ENCODE measurements around the gene C16orf78.

The C16orf78 gene

GRCh38 chr16:49378238-49378637 is 4.6 kb downstream of the C16orf78 start:
- no peak for TF ChIP-seq CTCF (IDR thresholded peaks at IDR 0.05; ENCODE audit: low read depth, low read length)
- DNase-seq (ENCODE audit: low read depth, low spot score), result no peak
- in situ Hi-C loops (cut with HindIII; ENCODE audit: low sequenced_read_pairs), result no loop called here
- H3K4me3 ChIP-seq (ENCODE audit: low read depth, low read length), result no peak overlapping the region

- in situ Hi-C loops (cut with HindIII; ENCODE audit: low sequenced_read_pairs), result no loop called here
- no peak for DNase-seq (ENCODE audit: low read depth, low spot score)
- TF ChIP-seq CTCF (IDR thresholded peaks at IDR 0.05; ENCODE audit: low read depth, low read length), result no peak
- no peak overlapping the region for H3K4me3 ChIP-seq (ENCODE audit: low read depth, low read length)
Observed at GRCh38 chr16:49378816-49379215, 5.2 kb downstream of the C16orf78 start.

- H3K4me3 ChIP-seq (ENCODE audit: low read depth, low read length), result no peak overlapping the region
- no peak for DNase-seq (ENCODE audit: low read depth, low spot score)
- in situ Hi-C loops (cut with HindIII; ENCODE audit: low sequenced_read_pairs), result no loop called here
- TF ChIP-seq CTCF (IDR thresholded peaks at IDR 0.05; ENCODE audit: low read depth, low read length), result peak; percentile 5
Observed at GRCh38 chr16:49382916-49383315, 9.3 kb downstream of the C16orf78 start.

- TF ChIP-seq CTCF (IDR thresholded peaks at IDR 0.05; ENCODE audit: low read depth, low read length), result no peak
- in situ Hi-C loops (cut with HindIII; ENCODE audit: low sequenced_read_pairs), result no loop called here
- H3K4me3 ChIP-seq (ENCODE audit: low read depth, low read length), result no peak overlapping the region
- DNase-seq (ENCODE audit: low read depth, low spot score), result no peak
Observed at GRCh38 chr16:49395021-49395420, 21.4 kb downstream of the C16orf78 start.

- no peak for DNase-seq (ENCODE audit: low read depth, low spot score)
- no peak overlapping the region for H3K4me3 ChIP-seq (ENCODE audit: low read depth, low read length)
- in situ Hi-C loops (cut with HindIII; ENCODE audit: low sequenced_read_pairs), result no loop called here
- TF ChIP-seq CTCF (IDR thresholded peaks at IDR 0.05; ENCODE audit: low read depth, low read length), result no peak
Observed at GRCh38 chr16:49396206-49396720, 22.7 kb downstream of the C16orf78 start.

GRCh38 chr16:49398761-49399160 is 25.2 kb downstream of the C16orf78 start:
- in situ Hi-C loops (cut with HindIII; ENCODE audit: low sequenced_read_pairs), result no loop called here
- DNase-seq (ENCODE audit: low read depth, low spot score), result no peak
- no peak for TF ChIP-seq CTCF (IDR thresholded peaks at IDR 0.05; ENCODE audit: low read depth, low read length)
- H3K4me3 ChIP-seq (ENCODE audit: low read depth, low read length), result no peak overlapping the region

Measured in astrocyte of the spinal cord (primary cell).